ENCODE measurements around the gene LRRC75A.

DNA sequence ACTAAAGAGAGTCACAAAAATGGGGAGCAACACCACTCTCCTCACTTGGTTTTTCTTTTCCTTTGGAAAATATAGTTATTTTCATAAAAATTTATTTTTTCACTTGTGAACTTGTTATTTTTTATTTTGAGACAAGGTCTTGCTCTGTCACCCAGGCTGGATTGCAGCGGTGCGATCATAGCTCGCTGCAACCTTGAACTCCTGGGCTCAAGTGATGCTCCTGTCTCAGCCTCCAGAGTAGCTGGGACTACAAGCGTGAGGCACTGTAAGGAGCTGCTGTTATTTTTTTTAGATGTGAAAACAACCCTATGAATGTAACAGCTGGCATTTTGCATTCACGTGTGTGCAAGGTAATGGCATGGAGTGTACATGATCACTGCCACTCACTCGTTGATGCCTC is 24.9 kb downstream of the LRRC75A start:
- TF ChIP-seq, protein P1, sequence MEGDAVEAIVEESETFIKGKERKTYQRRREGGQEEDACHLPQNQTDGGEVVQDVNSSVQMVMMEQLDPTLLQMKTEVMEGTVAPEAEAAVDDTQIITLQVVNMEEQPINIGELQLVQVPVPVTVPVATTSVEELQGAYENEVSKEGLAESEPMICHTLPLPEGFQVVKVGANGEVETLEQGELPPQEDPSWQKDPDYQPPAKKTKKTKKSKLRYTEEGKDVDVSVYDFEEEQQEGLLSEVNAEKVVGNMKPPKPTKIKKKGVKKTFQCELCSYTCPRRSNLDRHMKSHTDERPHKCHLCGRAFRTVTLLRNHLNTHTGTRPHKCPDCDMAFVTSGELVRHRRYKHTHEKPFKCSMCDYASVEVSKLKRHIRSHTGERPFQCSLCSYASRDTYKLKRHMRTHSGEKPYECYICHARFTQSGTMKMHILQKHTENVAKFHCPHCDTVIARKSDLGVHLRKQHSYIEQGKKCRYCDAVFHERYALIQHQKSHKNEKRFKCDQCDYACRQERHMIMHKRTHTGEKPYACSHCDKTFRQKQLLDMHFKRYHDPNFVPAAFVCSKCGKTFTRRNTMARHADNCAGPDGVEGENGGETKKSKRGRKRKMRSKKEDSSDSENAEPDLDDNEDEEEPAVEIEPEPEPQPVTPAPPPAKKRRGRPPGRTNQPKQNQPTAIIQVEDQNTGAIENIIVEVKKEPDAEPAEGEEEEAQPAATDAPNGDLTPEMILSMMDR (conservative IDR thresholded peaks at IDR 0.05; ENCODE audit: low read length), result no peak
- no peak for TF ChIP-seq EZH2phosphoT487 (IDR thresholded peaks at IDR 0.05; ENCODE audit: borderline replicate concordance)
